PC-3 (cell line): Measurements from ENCODE around the gene EMCN. TPM values are rescaled to one million over a fixed set of nuclear protein-coding genes. Genes with fewer than 3 reads are reported as not detected.

Source experiments
- ATAC-seq: fragments of 200-7000 bp; cut with Tn5 transposase; 2 replicates; pipeline ENCODE4 v1.9.1; 2020; ENCODE audit warnings: mild to moderate bottlenecking, moderate library complexity
- Bru-seq: library from RNA; stranded (reverse); fragments of 400-500 nt; gene quantifications from one replicate; lab custom pipeline; 2021; lab: Mats Ljungman, UMichigan
- BruChase-seq, 2 experiments: library from RNA; stranded (reverse); fragments of 400-500 nt; gene quantifications; one replicate each; lab custom pipeline; 2021; lab: Mats Ljungman, UMichigan
- BruUV-seq: library from RNA; stranded (reverse); fragments of 400-500 nt; replicated peaks from 2 replicates; lab custom pipeline; 2021; lab: Mats Ljungman, UMichigan
- CTCF ChIA-PET: fragments of 300-600 bp; sonication (Branson Sonifier 250); formaldehyde crosslinking; loops from one replicate; lab custom pipeline; 2022; ENCODE audit warnings: antibody characterized with exemption; lab: Charles Lee
- POLR2A ChIA-PET: fragments of 300-600 bp; sonication (Branson Sonifier 250); formaldehyde crosslinking; loops from one replicate; lab custom pipeline; 2022; ENCODE audit warnings: antibody characterized with exemption; ENCODE audit not compliant: unreplicated experiment; lab: Charles Lee
- DNase-seq: peaks from one replicate; pipeline ENCODE4 v3.0.0-alpha.2; 2015
- H2AFZ ChIP-seq: fragments of 300-600 bp; sonication (generic); 2 replicates; pipeline ENCODE4 v1.6.0; 2016; ENCODE audit warnings: antibody characterized with exemption, low read length
- H3F3A ChIP-seq: fragments of 300-600 bp; sonication (generic); one replicate; pipeline ENCODE4 v1.6.0; 2017; ENCODE audit warnings: antibody characterized with exemption, low read length, control low read depth, mild to moderate bottlenecking; ENCODE audit not compliant: unreplicated experiment
- H3K27ac ChIP-seq: fragments of 300-600 bp; sonication (generic); 2 replicates; pipeline ENCODE4 v1.5.1; 2016; ENCODE audit warnings: mild to moderate bottlenecking, low read length
- H3K27me3 ChIP-seq: fragments of 300-600 bp; sonication (generic); 2 replicates; pipeline ENCODE4 v1.6.1; 2016; ENCODE audit warnings: low read length, mixed read lengths
- H3K36me3 ChIP-seq: fragments of 300-600 bp; sonication (generic); 2 replicates; pipeline ENCODE4 v1.6.1; 2016; ENCODE audit warnings: low read depth, mixed run types, low read length, mixed read lengths
- H3K4me1 ChIP-seq: fragments of 300-600 bp; sonication (generic); 2 replicates; pipeline ENCODE4 v1.5.1; 2016; ENCODE audit warnings: low read length; ENCODE audit not compliant: insufficient read depth
- H3K4me2 ChIP-seq: fragments of 300-600 bp; sonication (generic); 2 replicates; pipeline ENCODE4 v1.6.0; 2016; ENCODE audit warnings: low read length
- H3K4me3 ChIP-seq: fragments of 300-600 bp; sonication (generic); 2 replicates; pipeline ENCODE4 v1.5.1; 2016; ENCODE audit warnings: mild to moderate bottlenecking, low read length, mixed read lengths
- H3K79me2 ChIP-seq: fragments of 300-600 bp; sonication (generic); 2 replicates; pipeline ENCODE4 v1.6.1; 2017; ENCODE audit warnings: low read length, mixed read lengths
- H3K9ac ChIP-seq: fragments of 300-600 bp; sonication (generic); 2 replicates; pipeline ENCODE4 v1.6.0; 2016; ENCODE audit warnings: mild to moderate bottlenecking, low read length
- H3K9me2 ChIP-seq: fragments of 300-600 bp; sonication (generic); replicated peaks from 2 replicates; pipeline ENCODE4 v1.6.1; 2016; ENCODE audit warnings: mixed run types, low read length, mixed read lengths
- H3K9me3 ChIP-seq: fragments of 300-600 bp; sonication (generic); 2 replicates; pipeline ENCODE4 v1.6.1; 2016; ENCODE audit warnings: low read length, mixed read lengths
- H4K20me1 ChIP-seq: fragments of 300-600 bp; sonication (generic); 2 replicates; pipeline ENCODE4 v1.6.1; 2016; ENCODE audit warnings: low read length, mixed read lengths
- CTCF ChIP-seq: fragments of 300-600 bp; sonication (generic); conservative IDR thresholded peaks from 2 replicates; pipeline ENCODE4 v1.5.1; 2017; ENCODE audit warnings: antibody characterized with exemption, low read depth, mild to moderate bottlenecking, low read length
- EZH2 ChIP-seq: fragments of 300-600 bp; sonication (generic); IDR thresholded peaks from one replicate; pipeline ENCODE4 v1.6.1; 2017; ENCODE audit warnings: antibody characterized with exemption, mild to moderate bottlenecking, low read length; ENCODE audit not compliant: unreplicated experiment
- EZH2phosphoT487 ChIP-seq: fragments of 300-600 bp; sonication (generic); IDR thresholded peaks from 2 replicates; pipeline ENCODE4 v1.6.1; 2018; ENCODE audit warnings: mild to moderate bottlenecking, antibody characterized with exemption, low read length, borderline replicate concordance
- intact Hi-C: fragments of 100-400 bp; cut with micrococcal nuclease; formaldehyde crosslinking; loops from 2 replicates; pipeline ENCODE4 v1.9.0; 2023
- long read RNA-seq: library from polyadenylated mRNA; unstranded; transcript quantifications from one replicate; pipeline ENCODE4 v2.0.0, GENCODE V29; 2021; ENCODE audit not compliant: unreplicated experiment
- total RNA-seq: library from RNA; depleted of rRNA; stranded (reverse); fragments of >200 nt; gene quantifications from 2 replicates; pipeline ENCODE4 v1.2.3, GENCODE V29; 2014; rRNA removed

The EMCN gene
- total RNA-seq: not detected in 2 replicates
- Bru-seq, nascent RNA: percentile 7 among the genes with signal in this experiment
- BruChase-seq, experiment 1, labeled RNA remaining after a 6-hour chase: percentile 0 among the genes with signal in this experiment
- BruChase-seq, experiment 2, labeled RNA remaining after a 2-hour chase: percentile 4 among the genes with signal in this experiment
- long read RNA-seq: 0 reads

GRCh38 chr4:100517864-100518341 is at the start of gene EMCN:
Gene EMCN (minus strand): TSS chr4:100518022. CDS start chr4:100517914, 108 bp downstream.
- no peaks in the 10 kb centered on the region for H3K4me1 ChIP-seq
- no peak within 1 kb of the TSS for H3K4me3 ChIP-seq
- H3K4me2 ChIP-seq: no peak within 1 kb of the TSS
- ATAC-seq (no peak), DNase-seq (no peak)
- no peaks in the 10 kb centered on the region for H3K79me2 ChIP-seq
- POLR2A ChIA-PET: no interaction called here
- TF ChIP-seq EZH2 (no peak), CTCF (no peak), EZH2phosphoT487 (no peak)
- no peaks in the 10 kb centered on the region for H3K36me3 ChIP-seq
- no peaks in the 10 kb centered on the region for H3K27me3 ChIP-seq
- H3K9me2 ChIP-seq: no peaks in the 10 kb centered on the region
- H2AFZ ChIP-seq: no peak within 1 kb of the TSS
- no peaks in the 10 kb centered on the region for H4K20me1 ChIP-seq
- no peak within 1 kb of the TSS for H3K9ac ChIP-seq
- BruUV-seq: no TSS peak
- CTCF ChIA-PET: no interaction called here
- H3K27ac ChIP-seq: no peak within 1 kb of the TSS
- no peaks in the 10 kb centered on the region for H3K9me3 ChIP-seq
- intact Hi-C loops: no loop called here
- H3F3A ChIP-seq: no peaks in the 10 kb centered on the region

GRCh38 chr4:100566396-100566795 is 48.6 kb upstream of the EMCN start:
- no peak overlapping the region for H2AFZ ChIP-seq
- no peaks in the 10 kb centered on the region for H3F3A ChIP-seq
- intact Hi-C loops: no loop called here
- POLR2A ChIA-PET: no interaction called here
- no peak overlapping the region for H3K4me2 ChIP-seq
- no peak overlapping the region for H3K9ac ChIP-seq
- no TSS peak for BruUV-seq
- CTCF ChIA-PET: no interaction called here
- H3K27me3 ChIP-seq: no peaks in the 10 kb centered on the region
- no peak for ATAC-seq
- H3K27ac ChIP-seq: no peak overlapping the region
- H3K9me3 ChIP-seq: no peaks in the 10 kb centered on the region
- H3K36me3 ChIP-seq: no peaks in the 10 kb centered on the region
- H3K4me1 ChIP-seq: no peaks in the 10 kb centered on the region
- H4K20me1 ChIP-seq: no peaks in the 10 kb centered on the region
- H3K79me2 ChIP-seq: no peaks in the 10 kb centered on the region
- no peak for TF ChIP-seq EZH2
- H3K9me2 ChIP-seq: no peaks in the 10 kb centered on the region
- no peak for DNase-seq
- H3K4me3 ChIP-seq: no peak overlapping the region

GRCh38 chr4:100557306-100557705 is 39.5 kb upstream of the EMCN start:
- ATAC-seq (no peak), DNase-seq (no peak)
- no peak overlapping the region for H2AFZ ChIP-seq
- intact Hi-C loops: no loop called here
- H3K27ac ChIP-seq: no peak overlapping the region
- H3K79me2 ChIP-seq: no peaks in the 10 kb centered on the region
- H3K4me2 ChIP-seq: no peak overlapping the region
- H4K20me1 ChIP-seq: no peaks in the 10 kb centered on the region
- H3K4me1 ChIP-seq: no peaks in the 10 kb centered on the region
- no peaks in the 10 kb centered on the region for H3K9me3 ChIP-seq
- ChIA-PET CTCF (no interaction called here), POLR2A (no interaction called here)
- no peaks in the 10 kb centered on the region for H3K9me2 ChIP-seq
- BruUV-seq: no TSS peak
- no peak for TF ChIP-seq CTCF
- no peak for TF ChIP-seq EZH2
- no peak for TF ChIP-seq EZH2phosphoT487
- H3K9ac ChIP-seq: no peak overlapping the region
- no peaks in the 10 kb centered on the region for H3F3A ChIP-seq
- no peak overlapping the region for H3K4me3 ChIP-seq
- H3K36me3 ChIP-seq: no peaks in the 10 kb centered on the region
- no peaks in the 10 kb centered on the region for H3K27me3 ChIP-seq
